CD4-positive, alpha-beta memory T cell (primary cell): Measurements from ENCODE around the gene RPTN. TPM values are rescaled to one million over a fixed set of nuclear protein-coding genes. Genes with fewer than 3 reads are reported as not detected.
A peak's percentile ranks its signal among the peaks of the same experiment; 100 is the strongest.

ENCODE experiments used
- CTCF ChIA-PET: fragments of 350-600 bp; sonication (Branson Sonifier 250); formaldehyde crosslinking; loops from one replicate; lab custom pipeline; 2021; ENCODE audit warnings: inconsistent platforms; ENCODE audit not compliant: partially characterized antibody; lab: Charles Lee
- POLR2A ChIA-PET: fragments of 350-600 bp; sonication (Branson Sonifier 250); formaldehyde crosslinking; loops from one replicate; lab custom pipeline; 2021; ENCODE audit not compliant: partially characterized antibody; lab: Charles Lee
- DNase-seq, 5 donors: peaks; one replicate each; pipeline versions ENCODE4 v3.0.0 to v3.0.0-alpha.2; 2020 to 2022; ENCODE audit warnings: mixed read lengths in 1 of 5
- H3K27ac ChIP-seq: one replicate; pipeline ENCODE4 v1.7.0; 2013; ENCODE audit warnings: low read depth, low read length
- H3K27me3 ChIP-seq: 2 replicates; pipeline ENCODE4 v1.7.0; 2013; ENCODE audit warnings: mild to moderate bottlenecking, low read length, moderate library complexity; ENCODE audit not compliant: insufficient read depth
- H3K36me3 ChIP-seq: 2 replicates; pipeline ENCODE4 v1.7.0; 2013; ENCODE audit warnings: mild to moderate bottlenecking, low read length, moderate library complexity; ENCODE audit not compliant: insufficient read depth
- H3K4me1 ChIP-seq: 2 replicates; pipeline ENCODE4 v1.7.0; 2013; ENCODE audit warnings: mild to moderate bottlenecking, low read length, moderate library complexity; ENCODE audit not compliant: insufficient read depth
- H3K4me3 ChIP-seq, 2 donors: one replicate each; pipeline ENCODE4 v1.7.0; 2013; ENCODE audit warnings: low read length in 2 of 2, mild to moderate bottlenecking in 1 of 2
- H3K9me3 ChIP-seq, 2 donors: one replicate each; pipeline ENCODE4 v1.7.0; 2013; ENCODE audit warnings: low read length in 2 of 2, control low read depth in 1 of 2; ENCODE audit not compliant: control insufficient read depth in 1 of 2
- H3K27ac Mint-ChIP-seq, 7 donors: one replicate each; pipeline ENCODE4 v1.8.0; 2020 to 2021; ENCODE audit warnings: mixed read lengths in 7 of 7, mild to moderate bottlenecking in 6 of 7, inconsistent platforms in 3 of 7, moderate library complexity in 3 of 7
- H3K27me3 Mint-ChIP-seq, 2 donors: one replicate each; pipeline ENCODE4 v1.8.0; 2020 to 2021; ENCODE audit warnings: mixed read lengths in 2 of 2
- H3K36me3 Mint-ChIP-seq, 2 donors: one replicate each; pipeline ENCODE4 v1.8.0; 2020 to 2021; ENCODE audit warnings: mixed read lengths in 2 of 2, inconsistent platforms in 1 of 2, mild to moderate bottlenecking in 1 of 2
- H3K4me1 Mint-ChIP-seq, 4 donors: one replicate each; pipeline ENCODE4 v1.8.0; 2020 to 2021; ENCODE audit warnings: mixed read lengths in 4 of 4, mild to moderate bottlenecking in 1 of 4
- H3K4me3 Mint-ChIP-seq, 8 donors: one replicate each; pipeline ENCODE4 v1.8.0; 2020 to 2021; ENCODE audit warnings: mixed read lengths in 8 of 8, mild to moderate bottlenecking in 7 of 8, moderate library complexity in 6 of 8, inconsistent platforms in 3 of 8
- H3K9me3 Mint-ChIP-seq, 8 donors: one replicate each; pipeline ENCODE4 v1.8.0; 2020 to 2021; ENCODE audit warnings: mixed read lengths in 8 of 8, mild to moderate bottlenecking in 5 of 8, inconsistent platforms in 3 of 8, moderate library complexity in 1 of 8
- intact Hi-C: fragments of 100-400 bp; cut with micrococcal nuclease; formaldehyde crosslinking; loops from one replicate; pipeline ENCODE4 v1.15.1; 2023
- polyA plus RNA-seq, 2 donors: library from polyadenylated mRNA; unstranded; fragments of 300-500 nt; fragmentation: Illumina TruSeq; gene quantifications; one replicate each; pipeline ENCODE4 v1.2.3, GENCODE V29; 2021
- total RNA-seq, 2 experiments: library from RNA; stranded (reverse); gene quantifications; one replicate each; pipeline ENCODE4 v1.2.3, GENCODE V29; 2021

The RPTN gene
- total and polyA plus RNA-seq, 4 experiments from 2014 or later: not detected

GRCh38 chr1:152165286-152166077, 6.5 kb upstream of the RPTN start:
- peaks cover 0 to 2% (median 0%) of the 10 kb centered on the region in 8 donors for H3K9me3 Mint-ChIP-seq
- CTCF ChIA-PET: no interaction called here
- H3K36me3 Mint-ChIP-seq: no peaks in the 10 kb centered on the region
- no peak overlapping the region for H3K27ac ChIP-seq
- H3K27me3 ChIP-seq: peaks cover 6% of the 10 kb centered on the region
- H3K27ac Mint-ChIP-seq: peak overlapping the region in 1 of 7 donors; percentile 45
- H3K4me3 Mint-ChIP-seq: peak overlapping the region in 1 of 8 donors; percentile 22
- POLR2A ChIA-PET: no interaction called here
- no peak overlapping the region for H3K4me3 ChIP-seq
- no peaks in the 10 kb centered on the region for H3K4me1 ChIP-seq
- H3K27me3 Mint-ChIP-seq: peaks cover 2 to 14% of the 10 kb centered on the region in 2 donors
- DNase-seq: no peak
- intact Hi-C loops: no loop called here
- H3K4me1 Mint-ChIP-seq: peaks cover 6 to 7% (median 6%) of the 10 kb centered on the region in 4 donors
- H3K36me3 ChIP-seq: no peaks in the 10 kb centered on the region
- no peaks in the 10 kb centered on the region for H3K9me3 ChIP-seq

- Mint-ChIP-seq H3K36me3 (no peaks in the 10 kb centered on the region), H3K4me3 (no peak overlapping the region), H3K9me3 (peaks cover 0 to 2% (median 0%) of the 10 kb centered on the region in 8 donors), H3K4me1 (peaks cover 6 to 7% (median 6%) of the 10 kb centered on the region in 4 donors), H3K27me3 (peaks cover 4 to 14% of the 10 kb centered on the region in 2 donors), H3K27ac (no peak overlapping the region)
- Histone ChIP-seq H3K4me3 (no peak overlapping the region), H3K9me3 (no peaks in the 10 kb centered on the region), H3K27ac (no peak overlapping the region), H3K4me1 (no peaks in the 10 kb centered on the region), H3K36me3 (no peaks in the 10 kb centered on the region), H3K27me3 (peaks cover 6% of the 10 kb centered on the region)
- no peak for DNase-seq
- ChIA-PET CTCF (no interaction called here), POLR2A (no interaction called here)
- intact Hi-C loops: no loop called here
These were observed 5.6 kb upstream of the RPTN start for GRCh38 chr1:152164517-152165136.

- Mint-ChIP-seq H3K4me3 (no peak overlapping the region), H3K27me3 (peaks cover 4 to 13% of the 10 kb centered on the region in 2 donors), H3K27ac (no peak overlapping the region), H3K36me3 (no peaks in the 10 kb centered on the region), H3K9me3 (peaks cover 0 to 2% (median 0%) of the 10 kb centered on the region in 8 donors), H3K4me1 (peaks cover 6 to 7% (median 6%) of the 10 kb centered on the region in 4 donors)
- H3K4me1 ChIP-seq: no peaks in the 10 kb centered on the region
- intact Hi-C loops: no loop called here
- H3K27ac ChIP-seq: no peak overlapping the region
- peaks cover 6% of the 10 kb centered on the region for H3K27me3 ChIP-seq
- no peak overlapping the region for H3K4me3 ChIP-seq
- ChIA-PET CTCF (interaction anchor here (1.1 to 1.5 kb wide), 2 partner anchors 278 to 296 kb away, joined by 3 to 4 read pairs; no protein-coding TSS in a partner anchor), POLR2A (interaction anchor here (0.7 kb wide), 1 partner anchor 233 kb away, joined by 3 read pairs; no protein-coding TSS in a partner anchor)
- no peaks in the 10 kb centered on the region for H3K36me3 ChIP-seq
- no peak for DNase-seq
- H3K9me3 ChIP-seq: no peaks in the 10 kb centered on the region
These were observed 3.9 kb upstream of the RPTN start for GRCh38 chr1:152162792-152163463.

GRCh38 chr1:152160576-152160975, 1.5 kb upstream of the RPTN start:
- H3K36me3 ChIP-seq: no peaks in the 10 kb centered on the region

GRCh38 chr1:152153996-152154395, 5.0 kb downstream of the RPTN start:
- POLR2A ChIA-PET: no interaction called here
- no peak for DNase-seq
- H3K4me1 ChIP-seq: peaks cover 7% of the 10 kb centered on the region
- intact Hi-C loops: loop anchor here (1.0 kb wide), 1 partner anchor 25 kb away; no protein-coding TSS in a partner anchor
- no peaks in the 10 kb centered on the region for H3K36me3 ChIP-seq
- Mint-ChIP-seq H3K27ac (no peak overlapping the region), H3K4me1 (peaks cover 9 to 24% (median 13%) of the 10 kb centered on the region in 4 donors), H3K4me3 (no peak overlapping the region), H3K9me3 (peaks cover 0 to 3% (median 2%) of the 10 kb centered on the region in 8 donors), H3K36me3 (no peaks in the 10 kb centered on the region), H3K27me3 (peaks cover 3 to 4% of the 10 kb centered on the region in 2 donors)
- no peaks in the 10 kb centered on the region for H3K9me3 ChIP-seq
- CTCF ChIA-PET: no interaction called here
- H3K4me3 ChIP-seq: no peak overlapping the region
- no peaks in the 10 kb centered on the region for H3K27me3 ChIP-seq
- no peak overlapping the region for H3K27ac ChIP-seq

More at GRCh38 chr1:152160576-152160975, 1.5 kb upstream of the RPTN start:
- H3K9me3 Mint-ChIP-seq: peaks cover 0 to 2% (median 0%) of the 10 kb centered on the region in 8 donors
- no peak overlapping the region for H3K27ac Mint-ChIP-seq
- DNase-seq: no peak
- ChIA-PET POLR2A (no interaction called here), CTCF (interaction anchor here (0.9 to 1.5 kb wide), 2 partner anchors 20 to 25 kb away, joined by 3 to 4 read pairs; no protein-coding TSS in a partner anchor)
- H3K27ac ChIP-seq: no peak overlapping the region
- peaks cover 1 to 2% (median 1%) of the 10 kb centered on the region in 4 donors for H3K4me1 Mint-ChIP-seq
- no peaks in the 10 kb centered on the region for H3K4me1 ChIP-seq
- H3K27me3 ChIP-seq: peaks cover 6% of the 10 kb centered on the region
- intact Hi-C loops: no loop called here
- peaks cover 4 to 8% of the 10 kb centered on the region in 2 donors for H3K27me3 Mint-ChIP-seq
- no peaks in the 10 kb centered on the region for H3K9me3 ChIP-seq
- no peaks in the 10 kb centered on the region for H3K36me3 Mint-ChIP-seq
- no peak overlapping the region for H3K4me3 ChIP-seq
- H3K4me3 Mint-ChIP-seq: no peak overlapping the region

- POLR2A ChIA-PET: no interaction called here
- CTCF ChIA-PET: interaction anchor here (1.6 to 2.4 kb wide), 2 partner anchors 33 to 289 kb away, joined by 4 to 9 read pairs; no protein-coding TSS in a partner anchor
- Histone ChIP-seq H3K27ac (no peak overlapping the region), H3K4me3 (no peak overlapping the region), H3K4me1 (peaks cover 7% of the 10 kb centered on the region), H3K36me3 (no peaks in the 10 kb centered on the region), H3K9me3 (peaks cover 0 to 7% of the 10 kb centered on the region in 2 donors), H3K27me3 (no peaks in the 10 kb centered on the region)
- Mint-ChIP-seq H3K9me3 (peaks cover 0 to 20% (median 12%) of the 10 kb centered on the region in 8 donors), H3K36me3 (peaks cover 0 to 4% of the 10 kb centered on the region in 2 donors), H3K27me3 (peaks cover 4% of the 10 kb centered on the region in 2 donors), H3K27ac (no peak overlapping the region), H3K4me3 (no peak overlapping the region), H3K4me1 (peaks cover 9 to 24% (median 13%) of the 10 kb centered on the region in 4 donors)
- intact Hi-C loops: no loop called here
- no peak for DNase-seq
These were observed 7.4 kb downstream of the RPTN start for GRCh38 chr1:152151646-152152045.
